K562 (cell line): ENCODE measurements around the gene RPL18A. TPM values are rescaled to one million over a fixed set of nuclear protein-coding genes. Genes with fewer than 3 reads are reported as not detected.

Experiments
- CREB1 ChIP-seq, 2 experiments: sonication (generic) in 1 of 2; formaldehyde crosslinking in 1 of 2; IDR thresholded peaks; 2 replicates each; pipeline versions ENCODE4 v1.6.1 to v1.8.0; 2012 to 2022; ENCODE audit warnings: inconsistent platforms in 1 of 2, mild to moderate bottlenecking in 1 of 2, missing genetic modification reagents in 1 of 2, moderate library complexity in 1 of 2
- EGR1 ChIP-seq: fragments of 450-650 bp; conservative IDR thresholded peaks from 2 replicates; pipeline ENCODE4 v1.6.1; 2017; ENCODE audit warnings: mild to moderate bottlenecking
- KDM2B ChIP-seq: fragments of 250-450 bp; sonication (Bioruptor Pico); IDR thresholded peaks from 2 replicates; pipeline ENCODE4 v1.8.0; 2021; ENCODE audit warnings: mild to moderate bottlenecking, moderate library complexity
- L3MBTL2 ChIP-seq: fragments of 450-650 bp; IDR thresholded peaks from 2 replicates; pipeline ENCODE4 v1.6.1; 2016; ENCODE audit warnings: mild to moderate bottlenecking, moderate library complexity
- NCOR1 ChIP-seq: fragments of 450-650 bp; IDR thresholded peaks from 2 replicates; pipeline ENCODE4 v1.6.1; 2016; ENCODE audit warnings: mild to moderate bottlenecking, moderate library complexity
- NFRKB ChIP-seq: fragments of 450-650 bp; IDR thresholded peaks from 2 replicates; pipeline ENCODE4 v1.6.1; 2016; ENCODE audit warnings: low read depth
- NRF1 ChIP-seq, 2 experiments: fragments of 450-650 bp; IDR thresholded peaks in 1 of 2; conservative IDR thresholded peaks in 1 of 2; 2 replicates each; pipeline ENCODE4 v1.6.1; 2014; ENCODE audit warnings: mild to moderate bottlenecking in 2 of 2
- RBM15 ChIP-seq: fragments of 200-400 bp; formaldehyde crosslinking; IDR thresholded peaks from 2 replicates; pipeline ENCODE4 v1.6.1; 2018; ENCODE audit warnings: mild to moderate bottlenecking, low read length, moderate library complexity; ENCODE audit not compliant: insufficient read depth
- RBM22 ChIP-seq: fragments of 200-400 bp; formaldehyde crosslinking; IDR thresholded peaks from 2 replicates; pipeline ENCODE4 v1.6.1; 2018; ENCODE audit warnings: low read length, low read depth; ENCODE audit not compliant: poor library complexity, severe bottlenecking
- TRIM25 ChIP-seq: fragments of 450-650 bp; IDR thresholded peaks from 2 replicates; pipeline ENCODE4 v1.7.0; 2016; ENCODE audit warnings: borderline replicate concordance
- XRCC4 ChIP-seq: IDR thresholded peaks from one replicate; pipeline ENCODE4 v1.6.1; 2011; ENCODE audit not compliant: insufficient read depth, insufficient read length; ENCODE audit errors: extremely low read depth
- ZNF639 ChIP-seq, 2 experiments: fragments of 200-800 bp in 1 of 2; sonication (Bioruptor generic) in 1 of 2; sonication (generic) in 1 of 2; formaldehyde crosslinking in 1 of 2; IDR thresholded peaks in 1 of 2; conservative IDR thresholded peaks in 1 of 2; 2 replicates each; pipeline versions ENCODE4 v1.5.0 to v1.6.1; 2016 to 2020; ENCODE audit warnings: missing compliant biosample characterization in 1 of 2, missing genetic modification characterization in 1 of 2, missing genetic modification reagents in 1 of 2
- ZNF699 ChIP-seq: fragments of 250-450 bp; sonication (Bioruptor Pico); IDR thresholded peaks from 2 replicates; pipeline ENCODE4 v1.8.0; 2021; ENCODE audit warnings: mild to moderate bottlenecking, moderate library complexity; ENCODE audit not compliant: insufficient replicate concordance
- polyA plus RNA-seq, 8 experiments: library from polyadenylated mRNA; depleted of rRNA in 4 of 8; stranded (reverse) in 5 of 8; unstranded in 3 of 8; fragments of >200 nt; fragmentation: Nextera tagmentation in 2 of 8; fragmentation: Illumina TruSeq in 1 of 8; extraction: Ambion mirVana in 2 of 8; extraction: Trizol in 1 of 8; gene quantifications; 2 replicates each; pipeline versions ENCODE4 v1.2.1 to v1.2.3, GENCODE V29; 2011 to 2014; ENCODE audit warnings: inconsistent platforms in 1 of 8, missing spikeins in 1 of 8
- total RNA-seq, 7 experiments: library from RNA; depleted of rRNA in 6 of 7; stranded (reverse); fragments of >200 nt in 6 of 7; fragmentation: Illumina TruSeq in 2 of 7; extraction: Trizol in 2 of 7; gene quantifications; 2 replicates each; pipeline versions ENCODE4 v1.2.1 to v1.2.3, GENCODE V29; 2011 to 2021; ENCODE audit warnings: low replicate concordance in 1 of 7
- TF ChIP-seq, protein P1 (sequence below): sonication (generic); formaldehyde crosslinking; IDR thresholded peaks from 2 replicates; pipeline ENCODE4 v1.8.1; 2023; ENCODE audit warnings: mild to moderate bottlenecking, missing genetic modification reagents
- TF ChIP-seq, protein P2 (sequence below): fragments of 250-450 bp; sonication (Bioruptor Pico); IDR thresholded peaks from 2 replicates; pipeline ENCODE4 v1.5.0; 2021
- TF ChIP-seq, protein P3 (sequence below), 2 experiments: fragments of 150-350 bp in 1 of 2; IDR thresholded peaks; 2 replicates each; pipeline ENCODE4 v1.6.1; 2012 to 2016; ENCODE audit warnings: low read depth in 2 of 2, low read length in 2 of 2, mild to moderate bottlenecking in 1 of 2, moderate library complexity in 1 of 2

The RPL18A gene
- total and polyA plus RNA-seq, 9 of the 15 experiments (the other 6 are each of a cell fraction or from before 2014, with no cell fraction given): 626 to 2,882 (median 1,895) TPM

GRCh38 chr19:17841810-17842662 is 17.7 kb upstream of the RPL18A start (continued):
- TF ChIP-seq ZNF639 (CRISPR knock-in tag; conservative IDR thresholded peaks at IDR 0.05 in 1 of 2, IDR thresholded peaks at IDR 0.05 in 1 of 2) (no peak), CREB1 (IDR thresholded peaks at IDR 0.05) (no peak), CREB1 (CRISPR knock-in tag; IDR thresholded peaks at IDR 0.05) (peak; percentile 66), EGR1 (peak; percentile 79), NRF1 (conservative IDR thresholded peaks at IDR 0.05 in 1 of 2, IDR thresholded peaks at IDR 0.05 in 1 of 2) (peak; percentile 87 to 90), RBM22 (no peak), TRIM25 (no peak), XRCC4 (no peak), ZNF699 (CRISPR knock-in tag) (no peak), NCOR1 (no peak), NFRKB (no peak), KDM2B (CRISPR knock-in tag) (peak; percentile 65), RBM15 (no peak), L3MBTL2 (peak; percentile 99)
- TF ChIP-seq, protein P1, sequence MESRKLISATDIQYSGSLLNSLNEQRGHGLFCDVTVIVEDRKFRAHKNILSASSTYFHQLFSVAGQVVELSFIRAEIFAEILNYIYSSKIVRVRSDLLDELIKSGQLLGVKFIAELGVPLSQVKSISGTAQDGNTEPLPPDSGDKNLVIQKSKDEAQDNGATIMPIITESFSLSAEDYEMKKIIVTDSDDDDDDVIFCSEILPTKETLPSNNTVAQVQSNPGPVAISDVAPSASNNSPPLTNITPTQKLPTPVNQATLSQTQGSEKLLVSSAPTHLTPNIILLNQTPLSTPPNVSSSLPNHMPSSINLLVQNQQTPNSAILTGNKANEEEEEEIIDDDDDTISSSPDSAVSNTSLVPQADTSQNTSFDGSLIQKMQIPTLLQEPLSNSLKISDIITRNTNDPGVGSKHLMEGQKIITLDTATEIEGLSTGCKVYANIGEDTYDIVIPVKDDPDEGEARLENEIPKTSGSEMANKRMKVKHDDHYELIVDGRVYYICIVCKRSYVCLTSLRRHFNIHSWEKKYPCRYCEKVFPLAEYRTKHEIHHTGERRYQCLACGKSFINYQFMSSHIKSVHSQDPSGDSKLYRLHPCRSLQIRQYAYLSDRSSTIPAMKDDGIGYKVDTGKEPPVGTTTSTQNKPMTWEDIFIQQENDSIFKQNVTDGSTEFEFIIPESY (CRISPR knock-in tag): peak; percentile 88
- TF ChIP-seq, protein P2, sequence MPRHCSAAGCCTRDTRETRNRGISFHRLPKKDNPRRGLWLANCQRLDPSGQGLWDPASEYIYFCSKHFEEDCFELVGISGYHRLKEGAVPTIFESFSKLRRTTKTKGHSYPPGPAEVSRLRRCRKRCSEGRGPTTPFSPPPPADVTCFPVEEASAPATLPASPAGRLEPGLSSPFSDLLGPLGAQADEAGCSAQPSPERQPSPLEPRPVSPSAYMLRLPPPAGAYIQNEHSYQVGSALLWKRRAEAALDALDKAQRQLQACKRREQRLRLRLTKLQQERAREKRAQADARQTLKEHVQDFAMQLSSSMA (CRISPR knock-in tag): no peak
- TF ChIP-seq, protein P3, sequence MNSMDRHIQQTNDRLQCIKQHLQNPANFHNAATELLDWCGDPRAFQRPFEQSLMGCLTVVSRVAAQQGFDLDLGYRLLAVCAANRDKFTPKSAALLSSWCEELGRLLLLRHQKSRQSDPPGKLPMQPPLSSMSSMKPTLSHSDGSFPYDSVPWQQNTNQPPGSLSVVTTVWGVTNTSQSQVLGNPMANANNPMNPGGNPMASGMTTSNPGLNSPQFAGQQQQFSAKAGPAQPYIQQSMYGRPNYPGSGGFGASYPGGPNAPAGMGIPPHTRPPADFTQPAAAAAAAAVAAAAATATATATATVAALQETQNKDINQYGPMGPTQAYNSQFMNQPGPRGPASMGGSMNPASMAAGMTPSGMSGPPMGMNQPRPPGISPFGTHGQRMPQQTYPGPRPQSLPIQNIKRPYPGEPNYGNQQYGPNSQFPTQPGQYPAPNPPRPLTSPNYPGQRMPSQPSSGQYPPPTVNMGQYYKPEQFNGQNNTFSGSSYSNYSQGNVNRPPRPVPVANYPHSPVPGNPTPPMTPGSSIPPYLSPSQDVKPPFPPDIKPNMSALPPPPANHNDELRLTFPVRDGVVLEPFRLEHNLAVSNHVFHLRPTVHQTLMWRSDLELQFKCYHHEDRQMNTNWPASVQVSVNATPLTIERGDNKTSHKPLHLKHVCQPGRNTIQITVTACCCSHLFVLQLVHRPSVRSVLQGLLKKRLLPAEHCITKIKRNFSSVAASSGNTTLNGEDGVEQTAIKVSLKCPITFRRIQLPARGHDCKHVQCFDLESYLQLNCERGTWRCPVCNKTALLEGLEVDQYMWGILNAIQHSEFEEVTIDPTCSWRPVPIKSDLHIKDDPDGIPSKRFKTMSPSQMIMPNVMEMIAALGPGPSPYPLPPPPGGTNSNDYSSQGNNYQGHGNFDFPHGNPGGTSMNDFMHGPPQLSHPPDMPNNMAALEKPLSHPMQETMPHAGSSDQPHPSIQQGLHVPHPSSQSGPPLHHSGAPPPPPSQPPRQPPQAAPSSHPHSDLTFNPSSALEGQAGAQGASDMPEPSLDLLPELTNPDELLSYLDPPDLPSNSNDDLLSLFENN (IDR thresholded peaks at IDR 0.05; ENCODE audit: low read depth in 2 of 2, low read length in 2 of 2): no peak
